Measurements from ENCODE around the gene MATN3. TPM values are rescaled to one million over a fixed set of nuclear protein-coding genes. Genes with fewer than 3 reads are reported as not detected.

The MATN3 gene
- total RNA-seq, 2 experiments from 2014 or later = not detected

GRCh38 chr2:20030224-20030623 lies 17.8 kb upstream of the MATN3 start:
- intact Hi-C loops (cut with micrococcal nuclease; ENCODE audit: unreplicated experiment) = no loop called here
- no TSS peak for BruUV-seq (replicated peaks)
- no peaks in the 10 kb centered on the region for H3K4me1 ChIP-seq (ENCODE audit: insufficient read depth, low read length, poor library complexity, severe bottlenecking)
- no peak for TF ChIP-seq EZH2phosphoT487 (IDR thresholded peaks at IDR 0.05; ENCODE audit: borderline replicate concordance, low read depth, low read length)
- TF ChIP-seq CTCF (conservative IDR thresholded peaks at IDR 0.05; ENCODE audit: low read length) = no peak
- H3K79me2 ChIP-seq (ENCODE audit: insufficient read depth, low read depth, low read length) = no peaks in the 10 kb centered on the region
- H3K27ac ChIP-seq (ENCODE audit: low read depth, low read length, poor library complexity, severe bottlenecking) = no peak overlapping the region
- ChIA-PET POLR2A (no interaction called here), CTCF (ENCODE audit: unreplicated experiment) (no interaction called here)
- no peak overlapping the region for H3K4me2 ChIP-seq (ENCODE audit: low read length)
- no peak for DNase-seq (ENCODE audit: low spot score)
- H4K20me1 ChIP-seq (ENCODE audit: insufficient read depth, low read length) = no peaks in the 10 kb centered on the region
- peaks cover 16% of the 10 kb centered on the region; the same call in 1 of the 2 replicates for H3K9me3 ChIP-seq (ENCODE audit: low read length)
- H3K36me3 ChIP-seq (ENCODE audit: insufficient read depth, low read length) = peaks cover 82% of the 10 kb centered on the region
- H3K9me2 ChIP-seq (ENCODE audit: insufficient read depth, low read length) = no peaks in the 10 kb centered on the region
- no peak overlapping the region for H3K4me3 ChIP-seq (ENCODE audit: low read depth, low read length, poor library complexity, severe bottlenecking)
- H2AFZ ChIP-seq (ENCODE audit: low read length) = no peak overlapping the region

DNA sequence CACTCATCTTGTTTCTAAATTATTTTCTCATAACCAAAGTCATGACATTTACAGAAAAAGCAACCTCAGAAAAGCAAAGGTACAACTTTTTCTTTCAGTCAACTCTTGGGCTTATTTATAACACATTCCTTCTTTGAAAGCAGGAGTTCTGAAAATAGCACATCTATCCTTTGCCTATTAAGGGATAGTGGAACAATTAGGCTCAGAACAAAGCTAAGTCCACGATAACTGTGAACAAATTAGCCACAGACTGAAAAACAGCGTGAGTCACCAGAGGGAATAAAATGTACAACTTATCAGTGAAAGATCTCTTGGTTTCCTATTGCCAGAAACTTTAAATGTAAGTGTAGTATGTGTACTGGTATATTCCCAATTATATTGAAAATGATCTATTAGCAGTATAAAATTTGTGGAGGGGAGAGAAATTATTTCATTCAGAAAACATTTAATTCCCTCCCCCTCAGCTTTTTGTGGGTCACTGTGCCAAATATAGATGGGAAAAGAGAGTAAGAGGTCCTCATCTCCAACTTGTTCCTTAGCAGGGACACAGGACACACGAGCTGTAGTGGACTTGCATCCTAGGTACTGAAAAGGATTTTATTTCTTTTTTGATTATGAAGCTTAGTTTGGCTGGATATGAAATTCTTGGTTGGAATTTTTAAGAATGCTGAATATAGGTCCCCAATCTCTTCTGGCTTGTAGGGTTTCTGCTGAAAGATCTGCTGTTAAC lies 15.4 kb upstream of the MATN3 start:
- ChIA-PET CTCF (ENCODE audit: unreplicated experiment) (no interaction called here), POLR2A (interaction anchor here (0.7 to 1.2 kb wide), 4 partner anchors 9 to 202 kb away, joined by 3 read pairs; no protein-coding TSS in a partner anchor)
- Histone ChIP-seq H3K9me2 (ENCODE audit: insufficient read depth, low read length) (no peaks in the 10 kb centered on the region), H3K36me3 (ENCODE audit: insufficient read depth, low read length) (peaks cover 58% of the 10 kb centered on the region), H3K4me2 (ENCODE audit: low read length) (no peak overlapping the region), H3K79me2 (ENCODE audit: insufficient read depth, low read depth, low read length) (no peaks in the 10 kb centered on the region), H2AFZ (ENCODE audit: low read length) (no peak overlapping the region), H4K20me1 (ENCODE audit: insufficient read depth, low read length) (no peaks in the 10 kb centered on the region), H3K4me3 (ENCODE audit: low read depth, low read length, poor library complexity, severe bottlenecking) (no peak overlapping the region), H3K9me3 (ENCODE audit: low read length) (peaks cover 16% of the 10 kb centered on the region; the same call in 1 of the 2 replicates), H3K4me1 (ENCODE audit: insufficient read depth, low read length, poor library complexity, severe bottlenecking) (no peaks in the 10 kb centered on the region), H3K27ac (ENCODE audit: low read depth, low read length, poor library complexity, severe bottlenecking) (no peak overlapping the region)
- DNase-seq (ENCODE audit: low spot score) = no peak
- intact Hi-C loops (cut with micrococcal nuclease; ENCODE audit: unreplicated experiment) = no loop called here
- TF ChIP-seq CTCF (conservative IDR thresholded peaks at IDR 0.05; ENCODE audit: low read length) (no peak), EZH2phosphoT487 (IDR thresholded peaks at IDR 0.05; ENCODE audit: borderline replicate concordance, low read depth, low read length) (no peak)
- BruUV-seq (replicated peaks) = no TSS peak

DNA sequence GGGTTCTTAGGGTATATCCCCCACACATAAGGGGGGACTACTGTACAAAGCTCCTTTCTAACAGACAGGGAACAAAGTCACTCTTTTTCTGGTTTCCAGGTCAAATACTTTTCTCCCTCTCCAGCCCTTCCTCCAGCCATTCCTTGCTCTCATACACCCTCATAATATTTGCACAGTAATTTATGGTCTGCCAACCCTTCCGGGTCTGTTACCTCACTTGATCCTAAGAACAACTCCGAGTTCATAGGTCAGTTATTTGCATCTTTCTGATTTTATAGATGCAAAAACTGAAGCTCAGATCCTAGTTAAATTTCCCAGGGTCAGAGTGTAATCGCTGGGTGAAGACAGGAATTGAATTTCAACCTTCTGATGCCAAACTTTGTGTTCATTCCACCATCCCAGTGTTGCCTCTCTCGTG lies 14.8 kb upstream of the MATN3 start:
- CTCF ChIA-PET (ENCODE audit: unreplicated experiment) = no interaction called here
- BruUV-seq (replicated peaks) = no TSS peak
- no peak overlapping the region for H3K4me2 ChIP-seq (ENCODE audit: low read length)

More for the DNA sequence above, 14.8 kb upstream of the MATN3 start:
- H3K27ac ChIP-seq (ENCODE audit: low read depth, low read length, poor library complexity, severe bottlenecking) = no peak overlapping the region
- TF ChIP-seq CTCF (conservative IDR thresholded peaks at IDR 0.05; ENCODE audit: low read length) = no peak
- TF ChIP-seq EZH2phosphoT487 (IDR thresholded peaks at IDR 0.05; ENCODE audit: borderline replicate concordance, low read depth, low read length) = no peak
- peaks cover 16% of the 10 kb centered on the region; the same call in 1 of the 2 replicates for H3K9me3 ChIP-seq (ENCODE audit: low read length)
- no peak overlapping the region for H3K4me3 ChIP-seq (ENCODE audit: low read depth, low read length, poor library complexity, severe bottlenecking)
- peaks cover 52% of the 10 kb centered on the region for H3K36me3 ChIP-seq (ENCODE audit: insufficient read depth, low read length)
- POLR2A ChIA-PET = interaction anchor here (0.7 to 1.2 kb wide), 3 partner anchors 10 to 202 kb away, joined by 3 read pairs; no protein-coding TSS in a partner anchor
- intact Hi-C loops (cut with micrococcal nuclease; ENCODE audit: unreplicated experiment) = no loop called here
- DNase-seq (ENCODE audit: low spot score) = no peak
- H4K20me1 ChIP-seq (ENCODE audit: insufficient read depth, low read length) = no peaks in the 10 kb centered on the region
- no peaks in the 10 kb centered on the region for H3K9me2 ChIP-seq (ENCODE audit: insufficient read depth, low read length)
- H3K79me2 ChIP-seq (ENCODE audit: insufficient read depth, low read depth, low read length) = no peaks in the 10 kb centered on the region
- no peaks in the 10 kb centered on the region for H3K4me1 ChIP-seq (ENCODE audit: insufficient read depth, low read length, poor library complexity, severe bottlenecking)
- no peak overlapping the region for H2AFZ ChIP-seq (ENCODE audit: low read length)
